Measurements from ENCODE around the gene PLTP. TPM values are rescaled to one million over a fixed set of nuclear protein-coding genes. Genes with fewer than 3 reads are reported as not detected.
A peak's percentile ranks its signal among the peaks of the same experiment; 100 is the strongest.

The PLTP gene
- total and polyA plus RNA-seq, 2 of the 13 experiments (the other 11 are each of a cell fraction or from before 2014, with no cell fraction given) = 16.9 to 28.6 TPM

GRCh38 chr20:45946149-45946970 lies 34.4 kb upstream of the PLTP start (continued):
- TF ChIP-seq NCOA2 (CRISPR knock-in tag; IDR thresholded peaks at IDR 0.05) (peak; percentile 87), TEF (CRISPR knock-in tag; IDR thresholded peaks at IDR 0.05) (peak; percentile 92)

DNA sequence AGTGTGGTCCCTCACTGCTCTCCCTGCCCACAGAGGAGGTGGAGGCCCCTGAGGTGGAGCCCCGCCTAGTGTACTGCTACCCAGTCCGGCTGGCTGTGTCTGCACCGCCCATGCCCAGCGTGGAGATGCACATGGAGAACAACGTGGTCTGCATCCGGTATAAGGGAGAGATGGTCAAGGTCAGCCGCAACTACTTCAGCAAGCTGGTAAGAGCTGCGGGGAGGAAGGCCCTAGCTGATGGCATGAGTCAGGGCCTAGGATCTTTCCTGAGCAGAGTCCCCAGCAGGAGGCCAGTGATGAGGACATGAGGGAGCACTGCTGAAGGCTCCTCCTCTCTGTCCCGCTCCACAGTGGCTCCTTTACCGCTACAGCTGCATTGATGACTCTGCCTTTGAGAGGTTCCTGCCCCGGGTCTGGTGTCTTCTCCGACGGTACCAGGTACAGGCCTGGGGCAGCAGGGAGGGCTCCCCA lies 33.8 kb upstream of the PLTP start:
- H3K27me3 ChIP-seq (ENCODE audit: control insufficient read depth in 1 of 2, insufficient read depth in 2 of 2, low read length in 2 of 2) = no peaks in the 10 kb centered on the region
- no peaks in the 10 kb centered on the region for H4K20me1 ChIP-seq (ENCODE audit: insufficient read depth, low read length)
- 95% methylated on average over 13 of the region's 13 CpGs for WGBS (ENCODE audit: low lambda C conversion rate)
- POLR2A ChIA-PET = interaction anchor here (0.6 to 7.7 kb wide), 23 partner anchors 10 to 602 kb away, joined by 3 to 201 read pairs (median 6); partner anchors contain the start of genes CTSA, DNTTIP1, NEURL2 and PCIF1
- ATAC-seq (peak; percentile 11), FAIRE-seq (no peak), DNase-seq (ENCODE audit: low spot score) (no peak)
- H3K27ac ChIP-seq (ENCODE audit: extremely low read length, insufficient read depth, low read length) = peak overlapping the region; percentile 65
- H3K79me2 ChIP-seq (ENCODE audit: insufficient read depth, low read length) = no peaks in the 10 kb centered on the region
- H3K4me1 ChIP-seq (ENCODE audit: insufficient read depth, low read length) = peaks cover 30% of the 10 kb centered on the region
- peaks cover 54 to 80% of the 10 kb centered on the region in 2 experiments for H3K36me3 ChIP-seq (replicated peaks in 1 of 2; ENCODE audit: control insufficient read depth in 1 of 2, insufficient read depth in 2 of 2, low read length in 2 of 2)
- H3K9me3 ChIP-seq (ENCODE audit: low read length) = no peaks in the 10 kb centered on the region
- no peak overlapping the region for H3K4me3 ChIP-seq (replicated peaks in 1 of 3; ENCODE audit: insufficient read depth in 1 of 3, low read depth in 2 of 3, low read length in 3 of 3)
- intact Hi-C loops (cut with micrococcal nuclease; ENCODE audit: unreplicated experiment) (loop anchor here (1.0 kb wide), 1 partner anchor 55 kb away; no protein-coding TSS in a partner anchor), in situ Hi-C loops (cut with HindIII; ENCODE audit: extremely low pct_ligation_motif_present, low pct_unique_long_range_greater_than_20kb) (loop anchor here (5.0 kb wide), 1 partner anchor 118 kb away; the partner anchor contains the start of gene TNNC2)
- no peak overlapping the region for H2AFZ ChIP-seq (ENCODE audit: low read length)
- H3K4me2 ChIP-seq (ENCODE audit: low read depth, low read length) = peak overlapping the region; percentile 5; the same call in 1 of the 2 replicates
- BruUV-seq (replicated peaks) = no TSS peak
- CTCF ChIA-PET (ENCODE audit: low intra/inter-chr PET ratio, low total read pairs) = interaction anchor here (1.4 kb wide), 1 partner anchor 12 kb away, joined by 3 read pairs; no protein-coding TSS in a partner anchor
- H3K9ac ChIP-seq (ENCODE audit: insufficient read depth, low read depth, low read length) = peak overlapping the region; percentile 47; the same call in 1 of the 2 replicates
- TF ChIP-seq ZBTB38 (CRISPR knock-in tag; IDR thresholded peaks at IDR 0.05) (peak; percentile 77; the same call in 1 of the 2 replicates), MZF1 (CRISPR knock-in tag; IDR thresholded peaks at IDR 0.05; ENCODE audit: borderline replicate concordance) (no peak), ZNF263 (CRISPR knock-in tag; IDR thresholded peaks at IDR 0.05) (peak; percentile 98), NCOA2 (CRISPR knock-in tag; IDR thresholded peaks at IDR 0.05) (no peak), ZNF660 (CRISPR knock-in tag; IDR thresholded peaks at IDR 0.05; ENCODE audit: borderline replicate concordance, low read depth) (no peak), NFKB2 (CRISPR knock-in tag; IDR thresholded peaks at IDR 0.05; ENCODE audit: borderline replicate concordance) (0 out of 2 replicates have a peak, but pooled peaks have one; percentile 25), ZFP41 (CRISPR knock-in tag; IDR thresholded peaks at IDR 0.05; ENCODE audit: borderline replicate concordance) (no peak), MIER2 (CRISPR knock-in tag; IDR thresholded peaks at IDR 0.05) (no peak), HMG20B (CRISPR knock-in tag; conservative IDR thresholded peaks at IDR 0.05) (0 out of 2 replicates have a peak, but pooled peaks have one; percentile 18), ZNF329 (CRISPR knock-in tag; IDR thresholded peaks at IDR 0.05; ENCODE audit: low read depth) (no peak), ETV5 (CRISPR knock-in tag; IDR thresholded peaks at IDR 0.05; ENCODE audit: borderline replicate concordance) (0 out of 2 replicates have a peak, but pooled peaks have one; percentile 8), ZNF607 (CRISPR knock-in tag; IDR thresholded peaks at IDR 0.05; ENCODE audit: borderline replicate concordance) (0 out of 2 replicates have a peak, but pooled peaks have one; percentile 15), POLR2AphosphoS5 (IDR thresholded peaks at IDR 0.05; ENCODE audit: low read depth, low read length) (0 out of 2 replicates have a peak, but pooled peaks have one; percentile 7), TAF15 (IDR thresholded peaks at IDR 0.05; ENCODE audit: low read depth, low read length, poor library complexity, severe bottlenecking) (no peak)
- TF ChIP-seq, protein P1, sequence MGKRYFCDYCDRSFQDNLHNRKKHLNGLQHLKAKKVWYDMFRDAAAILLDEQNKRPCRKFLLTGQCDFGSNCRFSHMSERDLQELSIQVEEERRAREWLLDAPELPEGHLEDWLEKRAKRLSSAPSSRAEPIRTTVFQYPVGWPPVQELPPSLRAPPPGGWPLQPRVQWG (CRISPR knock-in tag; IDR thresholded peaks at IDR 0.05; ENCODE audit: borderline replicate concordance, low read depth) = no peak
- TF ChIP-seq, protein P2, sequence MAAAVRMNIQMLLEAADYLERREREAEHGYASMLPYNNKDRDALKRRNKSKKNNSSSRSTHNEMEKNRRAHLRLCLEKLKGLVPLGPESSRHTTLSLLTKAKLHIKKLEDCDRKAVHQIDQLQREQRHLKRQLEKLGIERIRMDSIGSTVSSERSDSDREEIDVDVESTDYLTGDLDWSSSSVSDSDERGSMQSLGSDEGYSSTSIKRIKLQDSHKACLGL (CRISPR knock-in tag; IDR thresholded peaks at IDR 0.05) = peak; percentile 1; the same call in 1 of the 2 replicates

Measured in HepG2 (cell line).